GM12872 (cell line): ENCODE measurements around the gene CPZ.

Experiments
- CTCF ChIP-seq: IDR thresholded peaks from 3 replicates; pipeline ENCODE4 v1.5.1; 2011; ENCODE audit warnings: low read depth, mild to moderate bottlenecking, low read length, moderate library complexity; ENCODE audit not compliant: insufficient read depth

The CPZ gene

GRCh38 chr4:8649631-8650361 lies 57.2 kb downstream of the CPZ start:
- TF ChIP-seq CTCF, result no peak

DNA sequence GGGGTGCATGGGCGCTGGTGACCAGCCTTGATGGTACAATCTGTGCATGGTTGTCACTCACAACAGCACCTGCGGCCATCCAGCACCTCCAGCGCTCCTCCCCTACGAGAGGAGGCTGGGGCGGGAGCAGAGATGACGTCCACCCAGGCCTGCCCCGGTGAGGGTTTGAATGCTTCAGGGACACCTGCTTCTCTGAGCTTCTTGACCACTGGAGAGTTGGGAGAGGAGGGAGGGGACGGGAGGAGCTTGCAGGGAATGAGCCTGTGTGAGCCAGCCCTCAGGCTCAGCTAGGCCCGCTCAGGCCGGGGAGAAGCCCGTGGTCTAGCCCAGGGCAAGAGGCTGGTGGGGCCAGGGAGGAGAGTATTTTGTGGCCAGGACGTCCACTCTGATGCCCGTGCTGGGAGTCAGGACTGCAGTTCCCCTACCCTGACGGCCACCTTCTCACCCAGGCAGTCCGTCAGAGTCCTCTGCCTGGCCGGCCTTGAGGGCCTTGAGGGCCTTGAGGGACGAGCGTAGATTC lies 59.2 kb downstream of the CPZ start:
- no peak for TF ChIP-seq CTCF

DNA sequence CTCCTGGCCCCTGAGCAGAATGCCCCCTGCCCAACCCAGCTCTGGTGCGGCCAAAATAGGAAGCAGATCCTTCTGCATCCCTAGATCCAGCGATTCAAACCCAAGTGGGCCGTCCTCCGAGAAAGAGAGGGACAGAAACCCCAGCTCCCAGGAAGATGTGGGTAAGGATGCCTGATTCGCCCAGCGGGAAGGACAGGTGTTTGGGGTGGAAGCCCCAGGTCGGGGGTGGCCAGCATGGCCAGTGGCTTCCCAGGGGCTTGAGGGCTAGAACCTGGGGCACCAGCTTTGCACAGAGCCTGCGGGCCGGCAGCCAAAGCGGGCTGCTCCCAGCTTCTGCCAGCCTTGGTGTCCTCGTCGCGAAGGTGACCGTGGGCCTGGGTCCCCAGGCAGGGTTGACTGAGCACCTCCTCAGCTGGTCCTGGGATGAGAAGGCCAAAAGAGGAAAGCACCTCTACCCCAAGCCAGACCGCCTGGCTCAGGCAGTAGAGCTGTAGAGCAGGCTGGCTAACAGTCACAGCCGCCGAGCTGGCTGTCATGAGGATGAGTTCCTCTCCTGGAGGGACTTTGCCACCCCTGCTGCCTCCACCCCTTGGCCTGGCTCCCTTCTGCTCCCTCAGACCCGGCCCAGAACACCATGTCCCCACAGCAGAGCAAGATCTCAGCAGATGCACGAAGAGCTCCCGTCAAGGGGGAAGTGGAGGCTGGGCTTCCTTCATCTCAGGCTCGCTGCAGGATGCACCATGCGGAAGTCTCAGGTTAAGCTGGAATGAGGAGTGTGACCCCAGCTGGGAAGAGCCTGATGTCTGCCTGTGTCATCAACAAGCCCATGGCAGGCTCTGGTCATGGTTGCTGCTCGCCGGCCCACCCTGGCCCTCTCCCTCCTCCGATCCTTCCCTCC lies 59.9 kb downstream of the CPZ start:
- TF ChIP-seq CTCF, result no peak

GRCh38 chr4:8653326-8654000 lies 60.9 kb downstream of the CPZ start:
- TF ChIP-seq CTCF, result no peak

DNA sequence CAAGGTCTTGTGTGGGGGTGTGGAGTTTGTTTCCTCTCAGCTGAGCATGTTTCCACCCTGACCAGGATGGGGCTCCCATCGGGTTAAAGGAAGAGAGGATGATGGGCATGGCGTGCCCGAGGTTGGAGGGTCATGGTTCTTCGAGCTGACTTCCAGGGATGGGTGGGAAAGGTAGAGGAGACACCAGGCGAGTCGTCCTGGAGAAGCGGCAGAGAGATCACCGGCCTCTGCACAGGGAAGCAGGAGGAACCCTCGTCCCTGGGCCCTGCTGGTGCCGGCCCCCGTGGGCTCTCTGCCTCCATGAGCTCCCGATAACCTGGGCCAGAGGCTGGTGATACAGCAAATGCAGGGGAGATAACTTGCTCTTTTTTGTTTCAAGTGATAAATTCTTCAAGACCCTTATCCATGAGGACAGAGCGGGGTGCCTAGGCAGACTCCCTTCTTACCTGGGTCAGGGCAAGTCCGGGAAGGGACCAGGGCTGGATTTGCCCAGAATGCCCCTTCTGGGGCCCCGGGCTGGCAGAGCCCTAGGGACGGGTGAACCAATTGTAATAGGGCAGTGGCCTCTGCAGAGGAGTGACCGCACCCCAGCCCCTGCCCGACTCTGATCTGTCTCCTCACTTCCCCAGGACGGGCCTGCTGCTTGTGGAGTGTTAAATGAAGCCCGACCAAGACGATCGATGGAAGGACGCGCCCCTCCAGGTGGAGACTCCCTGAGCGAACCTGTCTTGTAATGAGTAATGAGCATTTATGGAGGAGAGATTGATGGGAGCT lies 63.0 kb downstream of the CPZ start:
- TF ChIP-seq CTCF, result no peak

- TF ChIP-seq CTCF, result no peak
These were observed 63.6 kb downstream of the CPZ start for GRCh38 chr4:8656185-8656517.
